Upper lobe of left lung (tissue), 4 donors: ENCODE measurements around the gene PRKG1.

Source experiments
- EP300 ChIP-seq, 4 donors: sonication (generic); formaldehyde crosslinking; IDR thresholded peaks; one replicate each; pipeline ENCODE4 v1.5.1; 2017; ENCODE audit warnings: antibody characterized with exemption in 4 of 4, control low read depth in 2 of 4
- POLR2A ChIP-seq, 4 donors: fragments of 450-650 bp; IDR thresholded peaks; one replicate each; pipeline ENCODE4 v1.5.1; 2016 to 2017; ENCODE audit warnings: antibody characterized with exemption in 4 of 4, mild to moderate bottlenecking in 2 of 4

DNA sequence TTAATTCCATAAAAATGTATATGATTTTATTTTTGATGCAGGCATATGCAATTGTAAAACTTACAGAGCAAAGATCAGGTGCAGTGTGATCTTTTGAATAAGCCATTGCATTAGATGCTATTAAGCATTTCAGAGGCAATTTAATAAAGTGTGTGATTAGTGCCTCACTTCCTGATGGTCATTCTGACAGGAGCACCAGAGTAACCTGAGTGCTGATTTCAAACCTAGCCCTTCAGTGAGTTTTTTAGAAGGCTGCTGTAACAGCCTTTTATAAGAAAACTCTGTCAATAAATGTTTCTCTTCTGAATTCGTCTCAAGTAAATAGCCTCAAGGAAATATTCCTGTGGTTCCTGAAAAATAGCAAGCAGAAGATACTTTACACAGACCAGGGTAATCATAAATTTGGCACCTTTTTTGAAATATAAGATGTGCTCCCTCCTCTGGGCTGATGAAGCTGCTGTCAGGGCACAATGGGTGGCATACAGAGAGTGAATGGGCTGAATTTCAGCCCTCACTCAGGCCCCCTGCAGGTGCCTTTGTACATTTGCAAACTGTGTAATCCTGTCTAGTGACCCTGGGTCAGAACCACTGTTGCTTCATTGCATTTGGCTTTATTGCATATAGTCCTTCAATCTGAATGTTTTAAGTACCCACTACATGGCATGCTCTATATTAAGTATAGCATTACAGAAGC is 818.8 kb downstream of the PRKG1 start:
- TF ChIP-seq POLR2A (IDR thresholded peaks at IDR 0.05) (no peak), EP300 (IDR thresholded peaks at IDR 0.05) (no peak)
